Stimulated activated CD8-positive, alpha-beta memory T cell treated with anti-CD3 and anti-CD28 coated beads, Interleukin-2, amount 100 ng/mL, for 48 hours (primary cell): ENCODE measurements around the gene DHTKD1.

Experiments
- DNase-seq, 2 donors: peaks; one replicate each; pipeline ENCODE4 v3.0.0-alpha.2; 2020; ENCODE audit warnings: low read depth in 2 of 2

The DHTKD1 gene

GRCh38 chr10:12068449-12069269 lies at the start of gene DHTKD1:
Gene DHTKD1 (plus strand): TSS chr10:12068954. CDS start chr10:12069034, 80 bp downstream.
- peak; percentile 99 for DNase-seq

GRCh38 chr10:12019283-12019971 lies 49.3 kb upstream of the DHTKD1 start:
- no peak for DNase-seq

- no peak for DNase-seq
These were observed 48.2 kb upstream of the DHTKD1 start for GRCh38 chr10:12020574-12020973.

GRCh38 chr10:12022580-12023257 lies 46.0 kb upstream of the DHTKD1 start:
- no peak for DNase-seq

GRCh38 chr10:12025591-12025990 lies 43.2 kb upstream of the DHTKD1 start:
- no peak for DNase-seq

- no peak for DNase-seq
These were observed 41.2 kb upstream of the DHTKD1 start for GRCh38 chr10:12027539-12027938.

GRCh38 chr10:12031404-12031803 lies 37.4 kb upstream of the DHTKD1 start:
- no peak for DNase-seq

GRCh38 chr10:12036073-12036655 lies 32.6 kb upstream of the DHTKD1 start:
- DNase-seq = no peak

- peak in 1 of 2 donors; percentile 9 for DNase-seq
These were observed 26.9 kb upstream of the DHTKD1 start for GRCh38 chr10:12041766-12042408.

- DNase-seq = peak; percentile 42 to 48
These were observed 26.4 kb upstream of the DHTKD1 start for GRCh38 chr10:12042409-12042796.

GRCh38 chr10:12042797-12043651 lies 25.7 kb upstream of the DHTKD1 start, which contains the start of gene UPF2:
Gene UPF2 (minus strand): TSS chr10:12042809. CDS start chr10:12035423, 7,386 bp downstream.
- DNase-seq = peak; percentile 97 to 98

GRCh38 chr10:12045596-12045995 lies 23.2 kb upstream of the DHTKD1 start:
- no peak for DNase-seq

- DNase-seq = no peak
These were observed 20.2 kb upstream of the DHTKD1 start for GRCh38 chr10:12048547-12048946.

GRCh38 chr10:12050528-12050927 lies 18.2 kb upstream of the DHTKD1 start:
- no peak for DNase-seq

- no peak for DNase-seq
These were observed 17.5 kb upstream of the DHTKD1 start for GRCh38 chr10:12051241-12051640.

- DNase-seq = no peak
These were observed 13.0 kb upstream of the DHTKD1 start for GRCh38 chr10:12055732-12056131.

GRCh38 chr10:12056748-12057147 lies 12.0 kb upstream of the DHTKD1 start:
- no peak for DNase-seq

GRCh38 chr10:12061124-12061523 lies 7.6 kb upstream of the DHTKD1 start:
- no peak for DNase-seq

GRCh38 chr10:12062754-12063482 lies 5.8 kb upstream of the DHTKD1 start:
- DNase-seq = no peak

- no peak for DNase-seq
These were observed 5.3 kb upstream of the DHTKD1 start for GRCh38 chr10:12063483-12063818.
